Choroid plexus epithelial cell (primary cell): Measurements from ENCODE around the gene PLCH2.
A peak's percentile ranks its signal among the peaks of the same experiment; 100 is the strongest.

Experiments used
- DNase-seq: peaks from one replicate; pipeline ENCODE4 v3.0.0-alpha.2; 2010; ENCODE audit warnings: low read depth
- H3K4me3 ChIP-seq: 2 replicates; pipeline ENCODE4 v1.5.1; 2011; ENCODE audit warnings: low read depth, mild to moderate bottlenecking, control low read depth, low read length, moderate library complexity
- CTCF ChIP-seq: conservative IDR thresholded peaks from 2 replicates; pipeline ENCODE4 v1.5.1; 2011; ENCODE audit warnings: low read depth, mild to moderate bottlenecking, control low read depth, inconsistent platforms, low read length, moderate library complexity

PLCH2 gene

GRCh38 chr1:2459757-2460156 is 16.3 kb upstream of the PLCH2 start:
- TF ChIP-seq CTCF = peak; percentile 56
- DNase-seq = peak; percentile 53

DNA sequence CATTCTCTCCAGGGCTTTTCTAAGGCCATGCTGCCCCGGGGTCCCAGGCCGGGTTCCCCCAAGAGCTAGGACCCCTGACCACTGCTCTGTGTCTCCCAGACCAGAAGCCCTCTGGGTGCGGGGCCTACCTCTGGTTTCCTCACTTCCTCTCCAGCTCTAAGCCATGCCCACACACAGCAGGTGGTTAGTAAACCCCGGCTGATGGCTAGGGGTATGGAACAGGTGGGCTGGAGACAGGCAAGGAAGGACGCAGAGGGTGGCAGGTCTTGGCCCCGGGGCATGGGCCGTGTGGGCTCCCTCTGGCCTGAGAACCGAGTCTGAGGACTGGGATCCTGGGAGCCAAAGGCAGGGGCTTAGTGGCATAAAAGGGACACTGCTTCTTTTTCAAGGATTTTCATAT is 15.9 kb upstream of the PLCH2 start:
- no peak for TF ChIP-seq CTCF
- DNase-seq = no peak
- no peak overlapping the region for H3K4me3 ChIP-seq

More at GRCh38 chr1:2459757-2460156, 16.3 kb upstream of the PLCH2 start:
- H3K4me3 ChIP-seq = no peak overlapping the region

- TF ChIP-seq CTCF = no peak
- no peak overlapping the region for H3K4me3 ChIP-seq
- no peak for DNase-seq
These were observed 14.9 kb upstream of the PLCH2 start for GRCh38 chr1:2460996-2461751.

- DNase-seq = no peak
- H3K4me3 ChIP-seq = no peak overlapping the region
- no peak for TF ChIP-seq CTCF
These were observed 13.3 kb upstream of the PLCH2 start for GRCh38 chr1:2462819-2463218.

- peak; percentile 74 for DNase-seq
- no peak overlapping the region for H3K4me3 ChIP-seq
- TF ChIP-seq CTCF = no peak
These were observed 12.7 kb upstream of the PLCH2 start for GRCh38 chr1:2463396-2463795.

DNA sequence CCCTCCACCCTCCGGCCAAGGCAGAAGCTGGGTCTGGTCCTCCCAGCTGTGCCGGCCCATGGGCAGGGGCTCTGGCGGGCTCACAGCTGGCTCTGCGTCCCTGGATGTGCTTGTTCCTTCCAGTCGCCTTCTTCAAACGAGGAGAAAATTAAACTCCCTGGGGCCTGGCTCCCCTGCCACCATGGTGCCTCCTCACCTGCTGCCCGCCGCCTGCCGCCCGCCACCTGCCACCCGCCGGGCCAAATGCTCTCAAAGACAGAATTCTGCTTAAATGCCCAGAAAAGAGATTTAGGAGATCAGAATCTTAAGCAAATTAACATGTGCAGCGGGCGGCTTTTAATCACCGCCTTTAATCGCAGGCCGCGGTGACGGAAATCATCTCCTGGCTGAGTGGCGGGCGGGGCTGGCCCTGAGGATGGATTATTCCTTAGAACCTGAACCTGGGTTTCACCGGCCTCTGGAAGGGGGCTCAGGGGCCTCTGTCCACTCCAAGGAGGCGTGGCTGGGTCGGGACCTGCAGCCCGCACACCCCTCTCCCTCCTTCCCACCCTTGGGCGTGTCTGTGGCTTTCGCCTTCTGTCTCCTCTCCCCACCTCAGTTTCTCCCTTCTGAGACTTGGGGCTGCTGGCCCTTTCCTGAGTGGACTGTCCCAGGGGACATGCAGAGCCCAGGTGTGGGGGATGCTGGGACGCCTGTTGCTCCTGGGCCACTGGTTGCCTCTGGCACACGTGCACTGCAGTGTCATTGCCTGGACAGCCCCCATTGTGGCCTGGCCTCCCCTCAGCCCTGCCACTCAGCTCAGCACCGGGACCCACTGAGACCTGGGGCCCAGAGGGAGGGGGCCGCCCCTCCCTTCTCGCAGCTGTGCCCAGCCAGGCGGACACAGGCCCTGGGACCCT is 10.5 kb upstream of the PLCH2 start:
- no peak for DNase-seq
- no peak overlapping the region for H3K4me3 ChIP-seq
- no peak for TF ChIP-seq CTCF
